NCI-H446 treated with DMSO at 0.1 percent for 48 hours (cell line): ENCODE data around the gene OR10P1.
A peak's percentile ranks its signal among the peaks of the same experiment; 100 is the strongest.

Experiments used
- DNase-seq: peaks from one replicate; lab custom pipeline; 2025; lab: John Stamatoyannopoulos, UW

Gene OR10P1

GRCh38 chr12:55651299-55651683 lies 14.6 kb downstream of the OR10P1 start:
- no peak for DNase-seq

- no peak for DNase-seq
These were observed 15.7 kb downstream of the OR10P1 start for GRCh38 chr12:55652352-55652751.

GRCh38 chr12:55653031-55653430 lies 16.3 kb downstream of the OR10P1 start:
- DNase-seq: no peak

GRCh38 chr12:55654511-55655214 lies 18.0 kb downstream of the OR10P1 start:
- no peak for DNase-seq

- DNase-seq: no peak
These were observed 20.5 kb downstream of the OR10P1 start for GRCh38 chr12:55657212-55657611.

- DNase-seq: no peak
These were observed 21.5 kb downstream of the OR10P1 start for GRCh38 chr12:55658212-55658611.

- no peak for DNase-seq
These were observed 22.1 kb downstream of the OR10P1 start for GRCh38 chr12:55658635-55659391.

GRCh38 chr12:55659486-55660385 lies 23.0 kb downstream of the OR10P1 start:
- peak; percentile 15 for DNase-seq

- DNase-seq: no peak
These were observed 26.7 kb downstream of the OR10P1 start for GRCh38 chr12:55663391-55663790.

GRCh38 chr12:55664826-55665225 lies 28.1 kb downstream of the OR10P1 start:
- DNase-seq: no peak

- DNase-seq: no peak
These were observed 29.8 kb downstream of the OR10P1 start for GRCh38 chr12:55666508-55666907.

GRCh38 chr12:55670276-55670675 lies 33.6 kb downstream of the OR10P1 start:
- no peak for DNase-seq

GRCh38 chr12:55671746-55672145 lies 35.1 kb downstream of the OR10P1 start:
- DNase-seq: no peak

GRCh38 chr12:55673638-55674037 lies 36.9 kb downstream of the OR10P1 start:
- no peak for DNase-seq

GRCh38 chr12:55675666-55676065 lies 39.0 kb downstream of the OR10P1 start:
- no peak for DNase-seq

- no peak for DNase-seq
These were observed 40.0 kb downstream of the OR10P1 start for GRCh38 chr12:55676707-55677106.

GRCh38 chr12:55679691-55680090 lies 43.0 kb downstream of the OR10P1 start:
- DNase-seq: no peak

GRCh38 chr12:55681142-55682077 lies 44.7 kb downstream of the OR10P1 start:
- DNase-seq: peak; percentile 38

- DNase-seq: no peak
These were observed 45.5 kb downstream of the OR10P1 start for GRCh38 chr12:55682087-55682796.

GRCh38 chr12:55683676-55684075 lies 47.0 kb downstream of the OR10P1 start:
- DNase-seq: no peak
